GM23248 (cell line): ENCODE data around the gene PIEZO2. TPM values are rescaled to one million over a fixed set of nuclear protein-coding genes. Genes with fewer than 3 reads are reported as not detected.

ENCODE experiments used
- DNase-seq: peaks from one replicate; pipeline ENCODE4 v3.0.0-alpha.2; 2015
- H2AFZ ChIP-seq: fragments of 200-600 bp; sonication (generic); 2 replicates; pipeline ENCODE4 v1.6.1; 2016; ENCODE audit warnings: antibody characterized with exemption
- H3F3A ChIP-seq: fragments of 200-600 bp; sonication (generic); 2 replicates; pipeline ENCODE4 v1.6.1; 2016; ENCODE audit warnings: mild to moderate bottlenecking, antibody characterized with exemption, mixed run types; ENCODE audit not compliant: insufficient read depth
- H3K27ac ChIP-seq: fragments of 200-600 bp; sonication (generic); 2 replicates; pipeline ENCODE4 v1.5.1; 2016; ENCODE audit warnings: mild to moderate bottlenecking
- H3K27me3 ChIP-seq: fragments of 200-600 bp; sonication (generic); replicated peaks from 2 replicates; pipeline ENCODE4 v1.6.1; 2016; ENCODE audit warnings: mild to moderate bottlenecking; ENCODE audit not compliant: insufficient read depth
- H3K36me3 ChIP-seq: fragments of 200-600 bp; sonication (generic); 2 replicates; pipeline ENCODE4 v1.6.1; 2016; ENCODE audit warnings: low read depth, mild to moderate bottlenecking
- H3K4me1 ChIP-seq: fragments of 200-600 bp; sonication (generic); 2 replicates; pipeline ENCODE4 v1.6.1; 2016; ENCODE audit warnings: mild to moderate bottlenecking; ENCODE audit not compliant: insufficient read depth
- H3K4me2 ChIP-seq: fragments of 200-600 bp; sonication (generic); one replicate; pipeline ENCODE4 v1.6.1; 2016; ENCODE audit warnings: mild to moderate bottlenecking; ENCODE audit not compliant: unreplicated experiment
- H3K4me3 ChIP-seq: fragments of 200-600 bp; sonication (generic); 2 replicates; pipeline ENCODE4 v1.5.1; 2016; ENCODE audit warnings: mild to moderate bottlenecking
- H3K79me2 ChIP-seq: fragments of 200-600 bp; sonication (generic); 2 replicates; pipeline ENCODE4 v1.6.1; 2016; ENCODE audit warnings: mild to moderate bottlenecking; ENCODE audit not compliant: insufficient read depth
- H3K9ac ChIP-seq: fragments of 200-600 bp; sonication (generic); 2 replicates; pipeline ENCODE4 v1.6.1; 2016; ENCODE audit warnings: mild to moderate bottlenecking
- H3K9me2 ChIP-seq: fragments of 200-600 bp; sonication (generic); 2 replicates; pipeline ENCODE4 v1.6.1; 2016; ENCODE audit warnings: mixed run types, mild to moderate bottlenecking, moderate library complexity; ENCODE audit not compliant: insufficient read depth
- H3K9me3 ChIP-seq: fragments of 200-600 bp; sonication (generic); one replicate; pipeline ENCODE4 v1.6.1; 2017; ENCODE audit warnings: low read depth
- H4K20me1 ChIP-seq: fragments of 200-600 bp; sonication (generic); 2 replicates; pipeline ENCODE4 v1.6.0; 2016; ENCODE audit not compliant: insufficient read depth
- EZH2 ChIP-seq: fragments of 200-600 bp; sonication (generic); IDR thresholded peaks from 2 replicates; pipeline ENCODE4 v1.6.1; 2018; ENCODE audit warnings: antibody characterized with exemption, mild to moderate bottlenecking; ENCODE audit not compliant: insufficient read depth, poor library complexity, severe bottlenecking
- EZH2phosphoT487 ChIP-seq: fragments of 200-600 bp; sonication (generic); IDR thresholded peaks from 2 replicates; pipeline ENCODE4 v1.6.1; 2018; ENCODE audit warnings: antibody characterized with exemption, moderate library complexity, mild to moderate bottlenecking, low read depth; ENCODE audit not compliant: insufficient read depth
- WGBS, 2 experiments: methylation state at CpG; one replicate each; pipeline ENCODE4 v1.1.6; 2015 to 2017; ENCODE audit warnings: low lambda C conversion rate in 2 of 2, low coverage in 1 of 2; ENCODE audit errors: missing lambda C conversion rate in 2 of 2; 5-methylcytosine and 5-hydroxymethylcytosine counted together
- in situ Hi-C: fragments of 300-500 bp; cut with MboI; formaldehyde crosslinking; loops from 2 replicates; pipeline ENCODE4 v1.15.0; 2020
- polyA plus RNA-seq: library from polyadenylated mRNA; unstranded; fragments of >200 nt; fragmentation: Nextera tagmentation; extraction: Ambion mirVana; gene quantifications from 2 replicates; pipeline ENCODE4 v1.2.1, GENCODE V29; 2016
- total RNA-seq: library from RNA; depleted of rRNA; stranded (reverse); fragments of >200 nt; shearing (Covaris generic); gene quantifications from 2 replicates; pipeline ENCODE4 v1.2.3, GENCODE V29; 2014

The PIEZO2 gene
- total and polyA plus RNA-seq, 2 experiments from 2014 or later: 0.93 to 1.5 TPM

DNA sequence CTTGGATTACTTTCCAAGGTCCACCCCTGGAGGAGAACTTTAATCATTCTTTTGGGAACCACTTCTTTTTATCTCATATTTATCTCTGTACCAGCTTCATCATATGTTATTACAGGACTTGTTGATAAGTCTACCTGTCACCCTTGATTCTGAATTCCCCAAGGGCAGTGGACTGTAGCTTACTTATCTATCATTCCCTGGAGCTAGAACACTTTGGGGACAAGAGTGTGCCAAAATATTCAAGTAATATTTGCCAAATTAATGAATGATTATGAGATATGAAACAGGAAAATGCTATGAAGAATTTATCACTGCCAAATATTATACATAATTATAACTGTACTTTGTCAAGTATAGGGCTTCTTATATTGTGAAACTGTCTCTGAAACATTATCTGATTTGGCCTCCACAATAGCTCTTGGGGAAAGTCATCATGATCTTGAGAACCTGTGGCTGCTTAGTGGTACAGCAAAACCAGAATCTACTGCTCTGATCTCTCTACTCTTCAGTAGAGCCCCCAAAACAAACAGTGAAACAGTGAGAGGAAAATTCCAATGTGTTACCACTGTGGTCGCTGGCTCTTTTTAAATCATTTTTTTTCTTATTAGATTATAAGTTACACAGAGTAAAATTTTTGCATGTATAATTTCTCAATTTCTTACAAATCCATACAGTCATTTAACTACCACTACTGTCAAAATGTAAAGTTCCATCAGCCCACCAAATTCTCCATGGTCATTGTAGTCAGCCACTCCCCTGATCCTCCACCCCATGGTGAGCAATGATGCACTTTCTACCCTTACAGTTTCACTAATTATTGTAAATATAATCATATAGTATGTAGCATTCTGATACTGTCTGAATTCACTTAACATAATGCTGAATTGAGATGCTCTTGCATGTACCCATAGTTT, 197.5 kb downstream of the PIEZO2 start:
- Histone ChIP-seq H3K27me3 (no peaks in the 10 kb centered on the region), H2AFZ (no peak overlapping the region), H3K27ac (no peak overlapping the region), H3K9ac (no peak overlapping the region), H3K9me2 (no peaks in the 10 kb centered on the region), H3F3A (no peaks in the 10 kb centered on the region), H3K79me2 (no peaks in the 10 kb centered on the region), H3K4me3 (no peak overlapping the region), H3K4me2 (no peak overlapping the region), H3K4me1 (no peaks in the 10 kb centered on the region), H4K20me1 (no peaks in the 10 kb centered on the region), H3K9me3 (no peaks in the 10 kb centered on the region), H3K36me3 (no peaks in the 10 kb centered on the region)
- WGBS, 2 experiments: 75 to 80% methylated on average over 1 of the region's 1 CpG
- in situ Hi-C loops: no loop called here
- TF ChIP-seq EZH2 (no peak), EZH2phosphoT487 (no peak)
- DNase-seq: no peak

DNA sequence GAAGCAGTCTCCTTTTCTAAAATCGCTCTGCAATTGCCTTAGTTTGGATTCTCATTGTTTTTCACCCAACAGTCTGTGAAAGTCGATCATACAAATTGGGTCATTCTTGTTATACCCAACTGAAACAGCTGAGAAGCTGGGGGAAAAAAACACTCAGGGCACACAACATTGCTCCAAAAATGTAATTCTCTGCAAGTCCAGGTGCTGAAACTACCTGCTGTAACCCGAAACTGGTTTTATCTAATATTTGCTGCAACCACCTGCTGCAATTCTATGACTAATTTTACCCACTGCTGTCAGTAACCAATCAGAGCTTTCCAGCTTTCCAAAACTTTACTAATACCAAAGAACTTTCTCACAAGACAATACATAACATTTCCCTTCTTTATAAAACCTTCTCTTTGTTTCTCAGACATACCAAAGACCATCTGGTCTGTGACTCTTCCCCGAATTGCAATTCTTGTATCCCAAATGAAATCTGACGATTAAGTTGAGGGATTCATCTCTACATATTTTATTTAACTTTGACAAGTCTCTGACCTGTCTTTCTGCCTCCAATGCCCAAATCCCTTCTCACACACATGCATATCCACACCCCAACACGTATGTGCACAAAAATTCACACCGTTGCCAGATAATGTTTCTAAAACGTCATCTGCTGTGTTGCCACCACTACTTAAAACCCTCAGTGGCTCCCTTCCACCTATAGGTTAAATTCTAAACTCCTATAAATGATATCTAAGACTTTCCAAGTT, 198.3 kb downstream of the PIEZO2 start:
- no peaks in the 10 kb centered on the region for H3K9me3 ChIP-seq
- no peak overlapping the region for H3K4me3 ChIP-seq
- H3K9me2 ChIP-seq: no peaks in the 10 kb centered on the region
- H2AFZ ChIP-seq: no peak overlapping the region
- H3K4me1 ChIP-seq: no peaks in the 10 kb centered on the region
- H3K79me2 ChIP-seq: no peaks in the 10 kb centered on the region
- H3K36me3 ChIP-seq: no peaks in the 10 kb centered on the region
- no peaks in the 10 kb centered on the region for H3K27me3 ChIP-seq
- no peaks in the 10 kb centered on the region for H3F3A ChIP-seq
- 47 to 49% methylated on average over 8 of the region's 8 CpGs for WGBS, 2 experiments
- H3K4me2 ChIP-seq: no peak overlapping the region
- H3K27ac ChIP-seq: no peak overlapping the region
- no peak overlapping the region for H3K9ac ChIP-seq
- H4K20me1 ChIP-seq: no peaks in the 10 kb centered on the region
- TF ChIP-seq EZH2: no peak
- no peak for TF ChIP-seq EZH2phosphoT487
- no peak for DNase-seq
- in situ Hi-C loops: no loop called here

GRCh38 chr18:10950080-10950875, 199.1 kb downstream of the PIEZO2 start:
- TF ChIP-seq EZH2 (no peak), EZH2phosphoT487 (no peak)
- H3K9me3 ChIP-seq: no peaks in the 10 kb centered on the region
- no peaks in the 10 kb centered on the region for H3F3A ChIP-seq
- H3K9ac ChIP-seq: no peak overlapping the region
- no peaks in the 10 kb centered on the region for H3K79me2 ChIP-seq
- no peaks in the 10 kb centered on the region for H3K27me3 ChIP-seq
- H3K36me3 ChIP-seq: no peaks in the 10 kb centered on the region
- WGBS, 2 experiments: 65 to 66% methylated on average over 12 of the region's 12 CpGs
- H3K4me2 ChIP-seq: no peak overlapping the region
- DNase-seq: no peak
- no peak overlapping the region for H2AFZ ChIP-seq
- in situ Hi-C loops: no loop called here
- H3K4me3 ChIP-seq: no peak overlapping the region
- H3K27ac ChIP-seq: no peak overlapping the region
- H4K20me1 ChIP-seq: no peaks in the 10 kb centered on the region
- no peaks in the 10 kb centered on the region for H3K9me2 ChIP-seq
- no peaks in the 10 kb centered on the region for H3K4me1 ChIP-seq

DNA sequence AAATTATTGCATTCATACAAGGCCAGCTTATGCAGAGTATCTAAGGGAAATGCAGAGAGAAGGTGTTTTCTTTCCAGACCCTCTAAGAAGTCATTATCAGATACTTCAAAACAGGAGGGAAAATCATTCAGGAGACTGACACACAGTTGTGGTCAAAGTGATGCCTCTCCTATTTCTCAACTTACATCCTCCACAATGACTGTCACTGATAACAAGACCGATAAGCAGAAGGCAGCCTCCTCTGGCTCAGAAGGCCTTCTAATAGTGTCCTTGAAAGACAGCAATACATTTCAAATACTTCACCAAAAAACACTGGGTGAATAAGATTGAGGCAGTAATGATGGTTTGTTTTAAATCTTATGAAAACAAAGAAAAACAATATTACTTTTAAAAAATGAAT, 199.7 kb downstream of the PIEZO2 start:
- in situ Hi-C loops: no loop called here
- 77 to 85% methylated on average over 1 of the region's 1 CpG for WGBS, 2 experiments

More for the DNA sequence above, 199.7 kb downstream of the PIEZO2 start:
- Histone ChIP-seq H3K9me3 (no peaks in the 10 kb centered on the region), H3K79me2 (no peaks in the 10 kb centered on the region), H4K20me1 (no peaks in the 10 kb centered on the region), H3K36me3 (no peaks in the 10 kb centered on the region), H3K27me3 (no peaks in the 10 kb centered on the region), H3K4me2 (no peak overlapping the region), H3K27ac (no peak overlapping the region), H3K9me2 (no peaks in the 10 kb centered on the region), H3K9ac (no peak overlapping the region), H2AFZ (no peak overlapping the region), H3K4me1 (no peaks in the 10 kb centered on the region), H3K4me3 (no peak overlapping the region), H3F3A (no peaks in the 10 kb centered on the region)
- TF ChIP-seq EZH2 (no peak), EZH2phosphoT487 (no peak)
- no peak for DNase-seq
